WERI-Rb-1 (cell line): ENCODE results near the gene IQSEC3.
"Not testable (repeated sequence)": the region's sequence is repeated elsewhere in the genome, so short reads cannot be mapped to it uniquely, and the experiment has no call there.

Experiments used
- DNase-seq: peaks from one replicate; pipeline ENCODE4 v3.0.0-alpha.2; 2020
- H3K27ac ChIP-seq: fragments of 250-450 bp; sonication (Bioruptor Pico); 2 replicates; pipeline ENCODE4 v1.5.1; 2020; ENCODE audit warnings: mild to moderate bottlenecking, moderate library complexity
- H3K27me3 ChIP-seq: fragments of 250-450 bp; sonication (Bioruptor Pico); 2 replicates; pipeline ENCODE4 v1.5.1; 2021; ENCODE audit warnings: mild to moderate bottlenecking, low read depth, moderate library complexity; ENCODE audit not compliant: insufficient read depth, severe bottlenecking
- H3K36me3 ChIP-seq: fragments of 250-450 bp; sonication (Bioruptor Pico); 2 replicates; pipeline ENCODE4 v1.5.1; 2020; ENCODE audit warnings: mild to moderate bottlenecking, moderate library complexity
- H3K4me3 ChIP-seq: 2 replicates; pipeline ENCODE4 v1.5.1; 2011; ENCODE audit warnings: low read depth, mild to moderate bottlenecking, control low read depth, low read length
- H3K9me3 ChIP-seq: fragments of 250-450 bp; sonication (Bioruptor Pico); 2 replicates; pipeline ENCODE4 v1.5.1; 2021; ENCODE audit warnings: mild to moderate bottlenecking, moderate library complexity; ENCODE audit not compliant: severe bottlenecking
- CTCF ChIP-seq: IDR thresholded peaks from 2 replicates; pipeline ENCODE4 v1.5.1; 2011; ENCODE audit warnings: low read depth, mild to moderate bottlenecking, control low read depth, inconsistent platforms, low read length

Gene IQSEC3

DNA sequence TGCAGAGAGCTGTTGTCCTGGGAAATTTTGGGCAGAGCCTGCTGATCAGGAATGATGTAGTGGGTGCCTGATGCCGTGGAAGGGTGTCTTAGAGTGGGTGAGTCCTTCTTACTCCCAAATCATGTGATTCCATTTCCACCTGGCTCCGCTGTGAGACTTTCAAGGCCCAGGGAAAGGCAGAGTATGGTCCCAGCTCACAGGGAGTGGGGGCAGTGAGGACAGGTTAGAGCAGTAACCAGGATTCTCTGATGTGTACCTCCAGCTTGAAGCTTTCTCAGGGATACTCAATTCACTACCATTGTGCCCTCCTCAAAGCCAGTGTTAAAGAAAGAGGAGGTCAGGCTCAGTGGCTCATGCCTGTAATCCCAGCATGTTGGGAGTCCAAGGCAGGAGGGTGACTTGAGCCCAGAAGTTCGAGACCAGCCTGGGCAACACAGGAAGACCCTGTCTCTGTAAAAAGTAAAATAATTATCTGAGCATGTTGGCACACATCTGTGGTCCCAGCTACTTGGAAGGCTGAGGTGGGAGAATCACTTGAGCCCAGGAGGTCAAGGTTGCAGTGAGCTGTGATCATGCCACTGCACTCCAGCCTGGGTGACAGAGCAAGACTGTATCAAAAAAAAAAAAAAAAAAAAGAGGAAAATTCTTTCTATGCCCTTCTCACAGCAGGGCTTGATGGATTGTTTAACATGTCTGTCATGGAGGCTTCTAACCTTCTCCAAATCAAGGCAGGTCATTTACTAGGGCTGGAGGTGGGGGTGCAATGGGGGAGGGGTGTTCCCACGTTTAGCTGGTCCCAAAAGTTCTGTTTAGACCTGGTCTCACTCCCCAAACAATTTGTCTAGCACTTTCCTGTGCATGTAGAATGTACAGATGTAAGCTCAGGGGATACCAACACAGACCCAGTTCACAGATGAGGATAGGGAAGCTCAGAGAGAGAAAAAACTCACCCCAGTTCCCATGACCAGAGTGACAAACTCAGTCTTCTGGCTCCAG is 12.5 kb upstream of the IQSEC3 start:
- Histone ChIP-seq H3K27me3 (no peaks in the 10 kb centered on the region), H3K27ac (peak overlapping the region; percentile 26; the same call in 1 of the 2 replicates), H3K9me3 (peaks cover 5% of the 10 kb centered on the region), H3K36me3 (no peaks in the 10 kb centered on the region), H3K4me3 (no peak overlapping the region)
- DNase-seq, result no peak
- no peak for TF ChIP-seq CTCF

- DNase-seq, result no peak
- TF ChIP-seq CTCF, result no peak
- Histone ChIP-seq H3K36me3 (no peaks in the 10 kb centered on the region), H3K4me3 (no peak overlapping the region), H3K9me3 (peaks cover 11% of the 10 kb centered on the region), H3K27ac (no peak overlapping the region), H3K27me3 (no peaks in the 10 kb centered on the region)
These were observed 11.6 kb upstream of the IQSEC3 start for GRCh38 chr12:54750-55535.

DNA sequence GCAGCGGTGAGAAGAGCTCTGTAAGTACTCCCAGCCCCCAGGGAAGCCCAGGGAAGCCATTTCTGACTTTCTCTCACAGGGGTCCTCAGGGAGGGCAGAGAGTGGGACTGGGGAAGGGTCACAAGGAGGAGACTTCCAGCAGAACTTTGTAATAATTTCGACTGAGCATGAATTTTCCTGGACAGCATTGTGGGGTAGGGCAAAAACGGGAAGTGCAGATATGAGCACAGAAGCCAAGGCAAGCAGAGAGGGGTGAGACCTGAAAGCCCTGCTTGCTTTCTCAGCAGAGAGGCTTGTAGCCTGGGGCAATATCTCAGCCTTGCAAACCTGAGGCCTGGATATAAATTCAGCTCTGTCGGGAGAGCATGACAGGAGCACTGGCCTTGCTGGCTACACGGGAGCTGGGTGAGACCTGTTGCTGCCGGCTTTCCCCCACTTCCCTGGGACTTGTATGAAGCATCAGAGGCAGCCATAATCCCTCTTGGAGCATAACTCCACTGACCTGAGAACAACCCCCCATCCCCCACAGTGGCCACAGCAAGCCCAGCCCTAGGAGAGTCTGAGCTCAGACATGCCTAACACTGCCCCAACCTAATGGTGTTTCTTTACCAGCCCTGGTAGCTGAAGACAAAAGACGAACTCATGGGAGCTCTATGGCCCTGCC is 9.8 kb upstream of the IQSEC3 start:
- 0 out of 2 replicates have a peak overlapping the region, but pooled peaks have one; percentile 3 for H3K27ac ChIP-seq
- peak; percentile 78 for DNase-seq

GRCh38 chr12:57539-57938 is 9.0 kb upstream of the IQSEC3 start:
- no peak for DNase-seq
- Histone ChIP-seq H3K4me3 (no peak overlapping the region), H3K27me3 (no peaks in the 10 kb centered on the region), H3K9me3 (peaks cover 13% of the 10 kb centered on the region), H3K27ac (no peak overlapping the region), H3K36me3 (no peaks in the 10 kb centered on the region)
- TF ChIP-seq CTCF, result no peak

More for the DNA sequence above, 9.8 kb upstream of the IQSEC3 start:
- no peak for TF ChIP-seq CTCF
- Histone ChIP-seq H3K4me3 (no peak overlapping the region), H3K36me3 (no peaks in the 10 kb centered on the region), H3K9me3 (peaks cover 13% of the 10 kb centered on the region), H3K27me3 (no peaks in the 10 kb centered on the region)

GRCh38 chr12:58832-59231 is 7.7 kb upstream of the IQSEC3 start:
- H3K27ac ChIP-seq, result no peak overlapping the region

DNA sequence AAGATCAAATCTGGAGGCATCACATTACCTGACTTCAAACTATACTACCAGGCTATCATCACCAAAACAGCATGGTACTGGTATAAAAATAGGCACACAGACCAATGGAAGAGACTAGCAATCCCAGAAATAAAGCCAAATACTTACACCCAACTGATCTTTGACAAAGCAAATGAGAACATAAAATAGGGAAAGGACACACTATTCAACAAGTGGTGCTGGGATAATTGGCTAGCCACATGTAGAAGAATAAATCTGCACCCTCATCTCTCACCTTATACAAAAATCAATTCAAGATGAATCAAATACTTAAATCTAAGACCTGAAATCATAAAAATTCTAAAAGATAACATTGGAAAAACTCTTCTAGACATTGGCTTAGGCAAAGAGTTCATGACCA is 4.7 kb upstream of the IQSEC3 start:
- not testable (repeated sequence) for H3K27me3 ChIP-seq

More at GRCh38 chr12:58832-59231, 7.7 kb upstream of the IQSEC3 start:
- DNase-seq, result no peak
- TF ChIP-seq CTCF, result no peak
- H3K36me3 ChIP-seq, result no peaks in the 10 kb centered on the region
- H3K4me3 ChIP-seq, result no peak overlapping the region
- peaks cover 13% of the 10 kb centered on the region for H3K9me3 ChIP-seq
- no peaks in the 10 kb centered on the region for H3K27me3 ChIP-seq

DNA sequence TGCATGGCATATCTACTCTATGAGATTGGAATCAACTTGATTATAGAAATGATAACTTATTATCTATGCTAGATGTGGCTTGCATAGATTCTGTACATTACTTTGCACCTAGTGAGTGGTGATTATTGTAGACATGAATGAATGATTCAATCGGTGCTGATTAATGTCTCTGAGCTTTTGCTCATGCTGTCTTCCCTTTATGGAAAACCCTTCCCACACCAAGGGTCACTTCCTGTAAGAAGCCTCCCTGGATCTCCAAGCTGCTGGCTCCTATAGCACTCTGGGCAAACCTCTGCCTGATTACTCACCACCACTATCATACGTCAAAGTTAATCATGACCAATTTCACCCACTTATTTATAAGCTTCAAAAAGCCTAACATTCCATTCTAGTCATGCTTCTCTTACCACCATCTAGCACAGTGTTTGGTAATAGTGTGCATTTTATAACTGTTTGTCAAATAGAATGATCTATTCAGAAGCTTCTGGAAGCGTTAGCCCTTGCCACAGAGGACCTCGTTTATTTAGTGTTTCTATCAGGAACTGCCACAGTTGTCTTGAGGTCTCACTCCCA is 990 bp upstream of the IQSEC3 start:
- not testable (repeated sequence) for H3K27ac ChIP-seq, H3K4me3 ChIP-seq, DNase-seq

More for the DNA sequence above, 4.7 kb upstream of the IQSEC3 start:
- not testable (repeated sequence) for H3K36me3 ChIP-seq, H3K27ac ChIP-seq, H3K4me3 ChIP-seq, DNase-seq
- H3K9me3 ChIP-seq, result peaks cover 11% of the 10 kb centered on the region

GRCh38 chr12:66782-67504 is 376 bp downstream of the IQSEC3 start:
- not testable (repeated sequence) for H3K9me3 ChIP-seq, DNase-seq, H3K36me3 ChIP-seq, H3K27ac ChIP-seq, H3K27me3 ChIP-seq
- H3K4me3 ChIP-seq, result peak overlapping the region; percentile 31

More for the DNA sequence above, 990 bp upstream of the IQSEC3 start:
- not testable (repeated sequence) for H3K27me3 ChIP-seq, H3K36me3 ChIP-seq, H3K9me3 ChIP-seq
